AG04450 (cell line): Measurements from ENCODE around the gene ZBTB20. TPM values are rescaled to one million over a fixed set of nuclear protein-coding genes. Genes with fewer than 3 reads are reported as not detected.
"Not testable (repeated sequence)": the region's sequence is repeated elsewhere in the genome, so short reads cannot be mapped to it uniquely, and the experiment has no call there.

Experiments
- CTCF ChIA-PET: fragments of 300-600, 350-600 bp; formaldehyde crosslinking; extraction: SDS; loops from one replicate; lab custom pipeline; 2022; ENCODE audit warnings: antibody characterized with exemption, inconsistent platforms; lab: Charles Lee
- POLR2A ChIA-PET: fragments of 350-600 bp; formaldehyde crosslinking; extraction: SDS; loops from one replicate; lab custom pipeline; 2021; ENCODE audit warnings: antibody characterized with exemption, inconsistent platforms; lab: Yijun Ruan, JAX
- DNase-seq: peaks from one replicate; pipeline ENCODE4 v3.0.0-alpha.2; 2011; ENCODE audit warnings: low read depth, low spot score
- H3K27ac ChIP-seq: one replicate; pipeline ENCODE4 v1.5.1; 2012; ENCODE audit warnings: low read depth, low read length, control low read depth
- H3K27me3 ChIP-seq: one replicate; pipeline ENCODE4 v1.6.0; 2012; ENCODE audit warnings: low read length; ENCODE audit not compliant: control insufficient read depth, insufficient read depth
- H3K4me3 ChIP-seq: 2 replicates; pipeline ENCODE4 v1.5.1; 2011; ENCODE audit warnings: mild to moderate bottlenecking, low read depth, low read length, control low read depth
- H3K9me3 ChIP-seq: 2 replicates; pipeline ENCODE4 v1.5.1; 2012; ENCODE audit warnings: low read length; ENCODE audit not compliant: control insufficient read depth, insufficient read depth
- polyA plus RNA-seq: library from polyadenylated mRNA; depleted of rRNA; stranded (reverse); fragments of >200 nt; gene quantifications from 2 replicates; pipeline ENCODE4 v1.2.3, GENCODE V29; 2011
- TF ChIP-seq, protein P1 (sequence below): IDR thresholded peaks from 2 replicates; pipeline ENCODE4 v1.5.1; 2011; ENCODE audit warnings: low read depth, low read length, control low read depth, inconsistent platforms

ZBTB20 gene
- polyA plus RNA-seq, 1 experiment: 3.0 TPM

GRCh38 chr3:114687151-114687550, 459.9 kb downstream of the ZBTB20 start:
- no peak for DNase-seq
- Histone ChIP-seq H3K4me3 (no peak overlapping the region), H3K9me3 (no peaks in the 10 kb centered on the region), H3K27ac (no peak overlapping the region), H3K27me3 (no peaks in the 10 kb centered on the region)
- TF ChIP-seq, protein P1, sequence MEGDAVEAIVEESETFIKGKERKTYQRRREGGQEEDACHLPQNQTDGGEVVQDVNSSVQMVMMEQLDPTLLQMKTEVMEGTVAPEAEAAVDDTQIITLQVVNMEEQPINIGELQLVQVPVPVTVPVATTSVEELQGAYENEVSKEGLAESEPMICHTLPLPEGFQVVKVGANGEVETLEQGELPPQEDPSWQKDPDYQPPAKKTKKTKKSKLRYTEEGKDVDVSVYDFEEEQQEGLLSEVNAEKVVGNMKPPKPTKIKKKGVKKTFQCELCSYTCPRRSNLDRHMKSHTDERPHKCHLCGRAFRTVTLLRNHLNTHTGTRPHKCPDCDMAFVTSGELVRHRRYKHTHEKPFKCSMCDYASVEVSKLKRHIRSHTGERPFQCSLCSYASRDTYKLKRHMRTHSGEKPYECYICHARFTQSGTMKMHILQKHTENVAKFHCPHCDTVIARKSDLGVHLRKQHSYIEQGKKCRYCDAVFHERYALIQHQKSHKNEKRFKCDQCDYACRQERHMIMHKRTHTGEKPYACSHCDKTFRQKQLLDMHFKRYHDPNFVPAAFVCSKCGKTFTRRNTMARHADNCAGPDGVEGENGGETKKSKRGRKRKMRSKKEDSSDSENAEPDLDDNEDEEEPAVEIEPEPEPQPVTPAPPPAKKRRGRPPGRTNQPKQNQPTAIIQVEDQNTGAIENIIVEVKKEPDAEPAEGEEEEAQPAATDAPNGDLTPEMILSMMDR: no peak
- ChIA-PET POLR2A (no interaction called here), CTCF (no interaction called here)

- CTCF ChIA-PET: no interaction called here
- DNase-seq: no peak
- POLR2A ChIA-PET: no interaction called here
These were observed 460.5 kb downstream of the ZBTB20 start for GRCh38 chr3:114686621-114687020.

DNA sequence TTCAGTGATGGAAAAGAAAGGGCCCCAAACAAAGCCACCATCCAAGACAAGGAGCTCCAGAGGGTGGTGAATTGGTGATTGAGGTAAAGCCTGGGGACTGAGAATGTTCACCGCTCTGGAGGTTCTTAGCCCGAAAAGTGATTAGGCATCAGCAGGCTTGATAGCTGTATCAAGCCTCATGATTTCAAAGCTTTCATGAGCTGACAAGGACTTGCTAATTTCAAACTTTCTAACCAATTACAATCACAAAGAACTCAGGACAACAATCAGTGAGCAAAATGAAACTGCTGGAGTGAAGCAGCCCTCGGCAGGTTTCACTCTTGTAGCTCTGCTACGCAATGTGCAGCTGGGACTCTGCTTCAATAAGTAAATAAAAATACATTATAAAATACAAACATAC, 461.9 kb downstream of the ZBTB20 start:
- POLR2A ChIA-PET: no interaction called here

More at GRCh38 chr3:114686621-114687020, 460.5 kb downstream of the ZBTB20 start:
- no peaks in the 10 kb centered on the region for H3K27me3 ChIP-seq
- no peaks in the 10 kb centered on the region for H3K9me3 ChIP-seq
- H3K27ac ChIP-seq: no peak overlapping the region
- no peak overlapping the region for H3K4me3 ChIP-seq
- TF ChIP-seq, protein P1: no peak

DNA sequence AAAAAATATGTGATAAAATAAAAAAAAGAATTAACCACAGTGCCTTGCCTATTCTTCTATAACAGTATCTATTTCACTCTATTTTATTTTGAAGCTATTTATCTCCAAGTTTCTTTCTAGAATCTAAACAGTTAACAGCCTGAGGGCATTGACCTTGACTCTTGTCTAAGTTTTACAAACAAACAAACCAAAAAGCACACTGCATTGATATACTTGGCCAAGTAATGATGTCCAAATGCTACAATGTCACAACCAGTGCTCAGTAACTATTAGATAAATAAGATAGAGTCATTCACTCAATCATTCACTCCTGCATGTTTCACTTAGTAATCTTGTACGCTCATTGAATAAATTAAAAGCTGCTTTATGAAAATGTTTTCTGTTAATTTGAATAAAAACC, 466.8 kb downstream of the ZBTB20 start:
- Histone ChIP-seq H3K9me3 (no peaks in the 10 kb centered on the region), H3K4me3 (no peak overlapping the region), H3K27ac (no peak overlapping the region), H3K27me3 (no peaks in the 10 kb centered on the region)
- ChIA-PET POLR2A (no interaction called here), CTCF (no interaction called here)
- TF ChIP-seq, protein P1: no peak
- no peak for DNase-seq

More for the DNA sequence above, 461.9 kb downstream of the ZBTB20 start:
- Histone ChIP-seq H3K9me3 (no peaks in the 10 kb centered on the region), H3K27me3 (no peaks in the 10 kb centered on the region), H3K27ac (no peak overlapping the region), H3K4me3 (no peak overlapping the region)
- TF ChIP-seq, protein P1: no peak
- DNase-seq: no peak
- CTCF ChIA-PET: no interaction called here

DNA sequence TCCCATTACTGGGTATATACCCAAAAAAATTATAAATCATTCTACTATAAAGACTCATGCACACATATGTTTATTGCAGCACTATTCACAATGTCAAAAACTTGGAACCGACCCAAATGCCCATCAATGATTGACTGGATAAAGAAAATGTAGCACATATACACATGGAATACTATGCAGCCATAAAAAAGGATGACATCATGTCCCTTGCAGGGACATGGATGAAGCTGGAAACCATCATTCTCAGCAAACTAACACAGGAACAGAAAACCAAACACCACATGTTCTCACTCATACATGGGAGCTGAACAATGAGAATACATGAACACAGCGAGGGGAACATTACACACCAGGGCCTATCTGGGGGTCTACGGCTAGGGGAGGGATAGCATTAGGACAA, 467.3 kb downstream of the ZBTB20 start:
- CTCF ChIA-PET, H3K27me3 ChIP-seq, DNase-seq, H3K4me3 ChIP-seq, POLR2A ChIA-PET, H3K27ac ChIP-seq, H3K9me3 ChIP-seq: not testable (repeated sequence)

DNA sequence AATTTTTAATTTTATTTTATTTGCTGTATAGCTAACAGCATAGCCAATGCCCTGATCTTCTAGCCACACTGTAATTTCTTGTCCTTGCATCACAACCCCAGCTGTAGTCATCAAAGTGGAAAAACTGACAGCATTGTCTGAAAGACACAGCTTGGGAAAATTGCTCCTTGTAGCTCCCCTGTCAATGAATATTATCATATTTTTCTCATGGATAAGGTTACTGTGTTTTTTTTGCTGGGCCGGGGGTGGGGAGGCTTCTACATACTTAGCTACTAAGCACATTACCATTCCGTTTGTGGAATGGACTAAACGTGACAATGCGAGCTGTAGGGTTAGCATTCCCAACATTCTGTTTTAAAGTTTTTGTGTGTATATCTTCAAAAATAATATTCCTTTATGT, 472.0 kb downstream of the ZBTB20 start:
- TF ChIP-seq, protein P1: no peak
- H3K27ac ChIP-seq: no peak overlapping the region
- H3K27me3 ChIP-seq: no peaks in the 10 kb centered on the region
- no peak for DNase-seq
- H3K4me3 ChIP-seq: no peak overlapping the region
- CTCF ChIA-PET: no interaction called here
- POLR2A ChIA-PET: interaction anchor here (0.6 kb wide), 1 partner anchor 25 kb away, joined by 4 read pairs; no protein-coding TSS in a partner anchor
- H3K9me3 ChIP-seq: no peaks in the 10 kb centered on the region
